Stimulated activated CD8-positive, alpha-beta memory T cell treated with anti-CD3 and anti-CD28 coated beads, Interleukin-15, amount 100 ng/mL, for 1 hour (primary cell): ENCODE results near the gene GULP1.

Experiments used
- DNase-seq: peaks from one replicate; pipeline ENCODE4 v3.0.0-alpha.2; 2020; ENCODE audit warnings: low read depth

GULP1 gene

GRCh38 chr2:188473306-188473705 is 181.6 kb downstream of the GULP1 start:
- DNase-seq = no peak

- no peak for DNase-seq
Measured at GRCh38 chr2:188474316-188474715, 182.6 kb downstream of the GULP1 start.

GRCh38 chr2:188475945-188476344 is 184.3 kb downstream of the GULP1 start:
- DNase-seq = no peak

- DNase-seq = no peak
Measured at GRCh38 chr2:188477564-188478103, 186.0 kb downstream of the GULP1 start.

- no peak for DNase-seq
Measured at GRCh38 chr2:188478724-188479123, 187.1 kb downstream of the GULP1 start.

GRCh38 chr2:188481474-188481873 is 189.8 kb downstream of the GULP1 start:
- no peak for DNase-seq

- DNase-seq = no peak
Measured at GRCh38 chr2:188485496-188485895, 193.8 kb downstream of the GULP1 start.

GRCh38 chr2:188492751-188493150 is 201.1 kb downstream of the GULP1 start:
- DNase-seq = no peak

GRCh38 chr2:188494906-188495305 is 203.2 kb downstream of the GULP1 start:
- DNase-seq = no peak

- no peak for DNase-seq
Measured at GRCh38 chr2:188495969-188496431, 204.3 kb downstream of the GULP1 start.

- DNase-seq = no peak
Measured at GRCh38 chr2:188497726-188498125, 206.1 kb downstream of the GULP1 start.

- DNase-seq = no peak
Measured at GRCh38 chr2:188503975-188504374, 212.3 kb downstream of the GULP1 start.

GRCh38 chr2:188506843-188507242 is 215.2 kb downstream of the GULP1 start:
- no peak for DNase-seq

- no peak for DNase-seq
Measured at GRCh38 chr2:188511346-188511745, 219.7 kb downstream of the GULP1 start.

- no peak for DNase-seq
Measured at GRCh38 chr2:188512456-188512855, 220.8 kb downstream of the GULP1 start.

GRCh38 chr2:188515918-188516317 is 224.2 kb downstream of the GULP1 start:
- DNase-seq = no peak

GRCh38 chr2:188517549-188518215 is 226.0 kb downstream of the GULP1 start:
- no peak for DNase-seq

GRCh38 chr2:188518381-188518780 is 226.7 kb downstream of the GULP1 start:
- DNase-seq = no peak

- no peak for DNase-seq
Measured at GRCh38 chr2:188519136-188519535, 227.5 kb downstream of the GULP1 start.

- DNase-seq = no peak
Measured at GRCh38 chr2:188522517-188522916, 230.8 kb downstream of the GULP1 start.

GRCh38 chr2:188523919-188524318 is 232.2 kb downstream of the GULP1 start:
- DNase-seq = no peak

GRCh38 chr2:188524519-188525113 is 232.9 kb downstream of the GULP1 start:
- no peak for DNase-seq

- DNase-seq = no peak
Measured at GRCh38 chr2:188526701-188527100, 235.0 kb downstream of the GULP1 start.

- no peak for DNase-seq
Measured at GRCh38 chr2:188527141-188527540, 235.5 kb downstream of the GULP1 start.
